C4-2B (cell line): ENCODE data around the gene IKZF1.

Experiments used
- H3K27ac ChIP-seq: fragments of 450-650 bp; 2 replicates; pipeline ENCODE4 v1.5.1; 2017
- ZFX ChIP-seq: fragments of 450-650 bp; IDR thresholded peaks from 2 replicates; pipeline ENCODE4 v1.6.1; 2017
- TF ChIP-seq, protein P1 (sequence below): fragments of 450-650 bp; conservative IDR thresholded peaks from 2 replicates; pipeline ENCODE4 v1.5.1; 2017; ENCODE audit warnings: mild to moderate bottlenecking

IKZF1 gene

GRCh38 chr7:50295133-50295532 is 9.4 kb upstream of the IKZF1 start:
- no peak overlapping the region for H3K27ac ChIP-seq
- no peak for TF ChIP-seq ZFX
- TF ChIP-seq, protein P1, sequence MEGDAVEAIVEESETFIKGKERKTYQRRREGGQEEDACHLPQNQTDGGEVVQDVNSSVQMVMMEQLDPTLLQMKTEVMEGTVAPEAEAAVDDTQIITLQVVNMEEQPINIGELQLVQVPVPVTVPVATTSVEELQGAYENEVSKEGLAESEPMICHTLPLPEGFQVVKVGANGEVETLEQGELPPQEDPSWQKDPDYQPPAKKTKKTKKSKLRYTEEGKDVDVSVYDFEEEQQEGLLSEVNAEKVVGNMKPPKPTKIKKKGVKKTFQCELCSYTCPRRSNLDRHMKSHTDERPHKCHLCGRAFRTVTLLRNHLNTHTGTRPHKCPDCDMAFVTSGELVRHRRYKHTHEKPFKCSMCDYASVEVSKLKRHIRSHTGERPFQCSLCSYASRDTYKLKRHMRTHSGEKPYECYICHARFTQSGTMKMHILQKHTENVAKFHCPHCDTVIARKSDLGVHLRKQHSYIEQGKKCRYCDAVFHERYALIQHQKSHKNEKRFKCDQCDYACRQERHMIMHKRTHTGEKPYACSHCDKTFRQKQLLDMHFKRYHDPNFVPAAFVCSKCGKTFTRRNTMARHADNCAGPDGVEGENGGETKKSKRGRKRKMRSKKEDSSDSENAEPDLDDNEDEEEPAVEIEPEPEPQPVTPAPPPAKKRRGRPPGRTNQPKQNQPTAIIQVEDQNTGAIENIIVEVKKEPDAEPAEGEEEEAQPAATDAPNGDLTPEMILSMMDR: no peak

DNA sequence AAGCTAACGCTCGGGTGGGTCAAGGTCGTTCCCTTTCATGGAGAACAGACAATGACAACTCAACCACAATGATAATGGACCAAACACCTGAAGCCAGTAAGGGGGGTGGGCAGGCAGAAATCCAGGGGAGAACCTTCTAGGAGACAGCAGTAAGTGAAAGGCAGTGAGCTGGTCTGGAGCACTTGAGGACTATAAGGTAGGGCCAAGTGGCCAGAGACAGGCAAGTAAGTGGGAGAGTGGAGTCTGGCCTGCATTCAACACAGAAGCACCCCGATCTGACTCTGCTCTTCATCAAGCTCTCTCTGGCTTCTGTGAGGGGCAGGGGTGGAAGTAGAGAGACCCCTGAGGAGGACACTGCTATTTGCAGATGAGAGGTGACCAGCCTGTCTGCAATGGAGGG is 7.7 kb upstream of the IKZF1 start:
- no peak overlapping the region for H3K27ac ChIP-seq
- TF ChIP-seq ZFX: no peak
- TF ChIP-seq, protein P1: no peak

GRCh38 chr7:50298811-50299562 is 5.5 kb upstream of the IKZF1 start:
- TF ChIP-seq, protein P1: no peak
- TF ChIP-seq ZFX: no peak
- no peak overlapping the region for H3K27ac ChIP-seq

DNA sequence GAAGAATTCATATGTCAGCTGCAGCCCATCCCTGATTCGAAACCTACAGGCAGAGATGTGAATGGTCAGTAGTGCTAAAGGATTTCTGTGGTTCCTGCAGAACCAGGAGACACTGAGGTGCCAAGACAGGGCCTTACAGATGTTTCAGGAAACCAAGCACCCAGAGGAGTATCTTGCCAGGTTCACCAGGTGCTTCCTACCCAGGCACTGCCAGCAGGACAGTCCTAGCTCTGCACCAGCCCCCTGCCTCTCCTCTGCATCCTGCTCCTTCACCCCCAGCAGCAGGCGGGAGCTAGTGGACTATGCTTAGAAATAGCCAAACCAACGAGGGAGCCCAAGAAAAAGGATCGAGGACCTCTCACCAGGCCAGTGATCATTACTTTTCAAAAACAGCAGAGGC is 4.2 kb upstream of the IKZF1 start:
- TF ChIP-seq ZFX: no peak
- TF ChIP-seq, protein P1: no peak

GRCh38 chr7:50302486-50303334 is 1.8 kb upstream of the IKZF1 start:
- no peak for TF ChIP-seq ZFX
- TF ChIP-seq, protein P1: no peak
- H3K27ac ChIP-seq: no peak overlapping the region

More for the DNA sequence above, 4.2 kb upstream of the IKZF1 start:
- H3K27ac ChIP-seq: no peak overlapping the region

GRCh38 chr7:50303335-50304128 is 984 bp upstream of the IKZF1 start:
- TF ChIP-seq, protein P1: no peak
- TF ChIP-seq ZFX: no peak
- H3K27ac ChIP-seq: no peak overlapping the region
